AG20443 (cell line): ENCODE results near the gene EML4.

Experiments used
- DNase-seq: peaks from one replicate; pipeline ENCODE4 v3.0.0; 2012; ENCODE audit warnings: low spot score, mixed read lengths

Gene EML4

GRCh38 chr2:42223067-42223854, 54.1 kb downstream of the EML4 start:
- no peak for DNase-seq

DNA sequence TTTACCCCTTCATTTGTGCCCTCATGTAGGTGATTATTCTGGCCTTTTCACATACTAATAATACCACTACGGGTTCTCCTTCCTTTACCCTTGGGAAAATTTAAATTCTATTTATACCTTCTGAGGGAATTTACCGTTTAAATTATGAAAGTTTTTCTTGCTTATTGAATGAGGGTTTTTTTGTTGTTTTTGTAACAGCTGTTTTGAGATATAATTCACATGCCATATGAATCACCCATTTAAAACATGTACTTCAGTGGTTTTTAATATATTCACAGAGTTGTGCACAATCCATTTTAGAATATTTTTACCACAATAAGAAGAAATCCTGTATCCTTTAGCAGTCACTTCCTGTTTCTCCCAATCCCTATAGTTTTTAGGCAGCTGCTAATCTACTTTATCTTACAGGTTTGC, 54.7 kb downstream of the EML4 start:
- DNase-seq = no peak

DNA sequence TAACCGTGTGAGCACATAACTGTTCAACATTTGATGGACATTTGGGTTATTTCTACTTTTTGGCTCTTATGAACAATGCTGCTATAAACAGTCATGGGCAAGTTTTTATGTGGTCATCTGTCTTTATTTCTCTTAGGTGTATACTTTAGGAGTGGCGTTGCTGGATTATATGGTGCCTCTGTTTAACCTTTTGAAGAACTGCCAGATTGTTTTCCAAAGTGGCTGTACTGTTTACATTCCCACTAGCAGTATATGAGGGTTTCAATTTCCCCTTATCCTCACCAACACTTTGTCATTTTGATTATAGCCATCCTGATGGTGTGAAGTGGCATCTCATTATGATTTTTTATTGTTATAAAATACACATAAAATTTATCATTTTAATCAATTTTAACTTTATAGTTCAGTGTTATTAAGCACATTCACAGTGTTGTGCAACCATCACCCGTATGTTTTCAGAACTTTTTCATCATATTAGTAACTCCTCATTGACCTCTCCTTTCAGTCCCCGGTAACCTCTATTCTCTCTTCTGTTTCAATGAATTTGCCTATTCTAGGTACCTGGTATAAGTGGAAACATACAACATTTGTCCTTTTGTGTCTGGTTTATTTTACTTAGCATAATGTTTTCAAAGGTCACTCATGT, 55.4 kb downstream of the EML4 start:
- DNase-seq = no peak

DNA sequence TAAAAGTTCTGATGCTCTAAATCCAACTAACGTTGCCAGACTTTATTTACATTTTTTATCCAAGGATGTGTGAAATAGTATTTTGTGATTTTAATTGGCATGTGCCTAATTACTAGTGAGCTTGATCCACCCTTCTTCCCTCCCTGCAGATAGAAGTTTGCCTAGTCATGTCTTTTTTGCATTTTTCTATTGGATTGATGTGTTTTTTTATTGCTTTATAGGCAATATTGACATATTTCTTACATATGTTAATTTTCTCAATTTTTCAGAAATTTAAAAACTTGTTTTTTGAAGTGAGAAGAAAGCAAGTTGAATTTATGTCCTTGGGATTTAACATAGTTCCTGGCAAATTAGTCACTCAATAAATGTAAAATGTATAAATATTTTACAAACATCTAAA, 56.4 kb downstream of the EML4 start:
- no peak for DNase-seq

GRCh38 chr2:42227491-42227890, 58.3 kb downstream of the EML4 start:
- no peak for DNase-seq

GRCh38 chr2:42228101-42228500, 58.9 kb downstream of the EML4 start:
- no peak for DNase-seq

- no peak for DNase-seq
Observed at GRCh38 chr2:42229949-42230348, 60.8 kb downstream of the EML4 start.

DNA sequence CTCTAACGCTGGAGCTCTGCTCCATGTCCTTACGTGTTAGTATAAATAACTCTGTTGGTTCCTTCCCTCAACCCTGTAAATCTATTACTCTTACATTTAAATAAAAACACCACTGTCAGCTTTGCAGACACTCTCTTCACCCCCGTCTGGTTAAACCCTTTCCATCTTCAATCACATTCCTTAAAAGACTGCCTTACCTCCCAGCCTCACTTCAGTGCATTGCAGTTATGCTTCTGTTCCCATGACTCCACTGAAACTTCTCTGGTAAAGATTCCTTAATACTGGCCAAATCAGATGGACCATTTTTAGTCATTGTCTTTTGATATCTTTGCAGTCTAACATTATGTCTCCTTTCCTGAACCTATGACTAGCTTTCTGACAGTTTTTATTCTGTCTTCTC, 61.7 kb downstream of the EML4 start:
- DNase-seq = no peak

DNA sequence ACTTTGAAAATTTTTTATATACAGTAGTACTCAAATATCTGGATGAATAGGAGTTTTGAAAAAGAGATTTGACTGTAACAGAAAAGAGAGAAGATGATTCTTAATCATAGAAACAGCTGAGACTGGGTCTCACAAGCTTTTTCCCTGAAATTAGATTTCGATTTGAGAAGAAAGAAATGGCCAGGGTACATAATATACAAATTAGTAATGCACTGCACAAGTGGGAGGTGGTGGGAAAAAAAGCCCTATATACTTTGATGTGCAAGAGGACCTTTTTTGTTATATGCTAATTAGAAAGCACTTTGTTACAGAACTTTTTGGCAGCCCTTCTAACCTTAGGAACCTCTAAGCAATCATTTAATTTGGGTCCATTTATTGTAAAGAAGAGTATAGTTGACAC, 62.9 kb downstream of the EML4 start:
- no peak for DNase-seq

- DNase-seq = peak; percentile 21
Observed at GRCh38 chr2:42233976-42234441, 64.9 kb downstream of the EML4 start.

DNA sequence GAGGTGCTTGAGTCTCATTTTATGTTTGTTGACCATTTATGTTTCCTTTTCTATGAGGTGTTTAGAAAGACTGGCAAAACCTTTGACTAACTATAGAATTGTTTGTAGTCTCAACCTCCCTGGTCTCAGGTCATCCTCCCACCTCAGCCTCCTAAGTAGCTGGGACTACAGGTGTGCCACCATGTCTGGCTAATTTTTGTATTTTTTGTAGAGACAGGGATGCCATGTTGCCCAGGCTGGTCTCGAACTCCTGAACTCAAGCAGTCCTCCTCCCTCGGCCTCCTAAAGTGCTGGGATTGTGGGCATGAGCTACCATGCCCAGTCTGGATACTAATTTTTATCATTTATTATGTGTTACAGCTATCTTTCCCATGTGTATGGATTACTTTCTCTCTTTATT, 67.8 kb downstream of the EML4 start:
- DNase-seq = no peak

DNA sequence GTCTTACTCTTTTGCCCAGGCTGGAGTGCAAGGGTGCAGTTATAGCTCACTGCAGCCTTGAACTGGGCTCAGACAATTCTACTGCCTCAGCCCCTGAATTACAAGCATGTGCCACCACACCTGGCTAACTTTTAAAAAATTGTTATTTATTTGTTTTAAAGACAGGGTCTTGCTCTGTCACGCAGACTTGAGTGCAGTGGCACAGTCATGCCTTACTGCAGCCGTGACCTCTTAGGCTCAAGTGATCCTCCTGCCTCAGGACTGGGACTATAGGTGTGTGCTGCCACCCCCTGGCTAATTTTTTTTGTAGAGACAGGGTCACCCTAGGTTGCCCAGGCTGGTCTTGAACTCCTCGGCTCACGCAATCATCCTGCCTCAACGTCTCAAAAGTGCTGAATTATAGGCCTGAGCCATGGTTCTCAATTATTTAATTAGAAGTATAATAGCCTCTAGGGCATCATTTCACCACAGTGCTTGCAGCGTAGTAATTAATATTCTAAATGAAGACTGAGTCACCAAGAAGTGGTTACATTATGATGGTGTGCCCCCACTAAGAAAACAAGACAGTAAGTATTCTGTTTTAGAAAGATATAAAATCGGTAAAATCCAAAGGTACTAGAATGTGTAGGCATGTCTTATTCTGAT, 69.6 kb downstream of the EML4 start:
- DNase-seq = no peak

DNA sequence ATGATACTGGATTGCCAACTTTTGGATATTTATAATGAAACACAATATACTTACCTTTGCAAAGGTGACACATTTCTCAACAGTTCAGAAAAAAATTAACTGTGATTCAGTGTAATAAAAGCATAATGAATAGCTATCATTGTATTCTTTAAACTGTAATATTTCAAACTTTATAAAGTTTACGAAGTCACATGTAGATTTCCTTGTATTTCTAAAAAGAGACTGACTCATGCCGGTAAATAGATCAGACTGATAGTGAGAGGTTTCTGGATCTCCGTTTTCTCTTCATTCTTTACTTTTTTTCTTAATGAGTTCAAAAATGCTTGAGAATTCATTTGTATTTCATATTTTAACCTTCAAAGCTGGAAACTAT, 70.1 kb downstream of the EML4 start:
- DNase-seq = no peak

GRCh38 chr2:42239811-42240210, 70.7 kb downstream of the EML4 start:
- DNase-seq = no peak

GRCh38 chr2:42241517-42241916, 72.4 kb downstream of the EML4 start:
- no peak for DNase-seq

- DNase-seq = no peak
Observed at GRCh38 chr2:42243297-42243696, 74.1 kb downstream of the EML4 start.

GRCh38 chr2:42244520-42244919, 75.4 kb downstream of the EML4 start:
- no peak for DNase-seq

- DNase-seq = no peak
Observed at GRCh38 chr2:42245396-42245795, 76.2 kb downstream of the EML4 start.

- no peak for DNase-seq
Observed at GRCh38 chr2:42246562-42246961, 77.4 kb downstream of the EML4 start.

- DNase-seq = no peak
Observed at GRCh38 chr2:42248846-42249245, 79.7 kb downstream of the EML4 start.

DNA sequence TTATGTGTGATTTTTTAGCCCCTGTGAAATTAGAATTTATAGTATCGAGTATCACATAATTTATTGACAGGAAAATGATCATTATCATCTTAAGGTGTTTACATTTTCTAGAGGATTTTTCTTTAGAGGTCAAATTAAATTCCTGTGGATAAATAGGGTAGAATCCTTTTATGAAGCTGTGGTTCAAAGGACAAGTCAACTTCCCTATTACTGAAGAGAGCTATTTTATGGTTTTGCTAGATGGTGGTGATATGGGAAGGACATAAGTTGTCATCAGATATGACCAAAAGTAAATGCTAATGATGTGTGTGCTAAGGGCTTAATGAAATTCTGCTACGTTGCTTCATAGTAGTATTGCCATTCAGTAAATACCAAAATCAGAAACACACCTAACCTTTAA, 80.1 kb downstream of the EML4 start:
- no peak for DNase-seq

DNA sequence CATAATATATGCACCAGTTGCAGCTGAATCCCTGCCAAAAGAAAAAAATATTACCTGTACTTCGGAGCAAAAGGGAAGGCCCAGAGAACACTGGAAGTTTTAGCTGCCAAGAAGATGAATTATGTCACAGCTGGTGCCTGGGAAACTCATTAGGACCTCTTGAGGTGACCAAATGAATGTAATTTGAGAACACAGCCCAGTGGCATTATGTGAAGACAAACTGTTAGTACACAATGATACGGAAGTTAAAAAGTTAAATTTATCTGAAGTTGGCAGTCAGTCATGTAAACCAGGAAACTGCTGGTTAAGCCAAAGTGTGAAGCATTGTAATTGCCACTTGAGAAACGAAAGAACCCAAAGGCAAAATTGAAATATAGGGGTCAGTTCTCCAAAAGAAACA, 80.7 kb downstream of the EML4 start:
- DNase-seq = no peak

DNA sequence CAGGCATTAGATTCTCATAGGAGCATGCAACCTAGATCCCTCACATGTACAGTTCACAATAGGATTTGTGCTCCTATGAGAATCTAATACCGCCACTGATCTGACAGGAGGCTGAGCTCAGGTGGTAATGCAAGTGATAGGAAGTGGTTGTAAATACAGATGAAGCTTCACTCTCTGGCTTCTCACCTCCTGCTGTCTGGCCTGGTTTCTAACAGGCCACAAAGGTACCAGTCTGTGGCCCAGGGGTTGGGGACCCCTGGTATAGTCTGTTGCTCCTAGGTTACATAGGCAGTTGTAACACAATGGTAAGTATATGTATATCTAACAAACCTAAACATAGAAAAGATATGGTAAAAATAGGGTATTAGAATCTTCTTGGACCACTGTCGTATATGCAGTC, 81.8 kb downstream of the EML4 start:
- no peak for DNase-seq
